H1 (cell line): ENCODE data around the gene RARB. TPM values are rescaled to one million over a fixed set of nuclear protein-coding genes. Genes with fewer than 3 reads are reported as not detected.

Experiments used
- ASH2L ChIP-seq: fragments of 200-600, 300-600 bp; sonication (generic); IDR thresholded peaks from one replicate; pipeline ENCODE4 v1.7.1; 2017; ENCODE audit warnings: low read length
- CHD7 ChIP-seq: fragments of 300-600 bp; sonication (generic); IDR thresholded peaks from 2 replicates; pipeline ENCODE4 v1.7.1; 2012; ENCODE audit warnings: low read length, moderate library complexity, mild to moderate bottlenecking, inconsistent platforms; ENCODE audit not compliant: insufficient replicate concordance
- RNF2 ChIP-seq: fragments of 200-900, 300-1000 bp; sonication (generic); IDR thresholded peaks from 2 replicates; pipeline ENCODE4 v1.7.1; 2016; ENCODE audit warnings: borderline replicate concordance, low read depth, mild to moderate bottlenecking, antibody characterized with exemption, low read length; ENCODE audit not compliant: poor library complexity, severe bottlenecking; ENCODE audit errors: missing control alignments
- polyA plus RNA-seq, 7 experiments: library from polyadenylated mRNA; depleted of rRNA in 3 of 7; stranded (reverse) in 5 of 7; unstranded in 2 of 7; fragments of >200 nt in 5 of 7; fragments of 200-250 nt in 2 of 7; gene quantifications; 1 replicate in 5 of 7; 2 replicates in 1 of 7; 4 replicates in 1 of 7; pipeline versions ENCODE4 v1.2.1 to v1.2.3, GENCODE V29; 2011 to 2013; ENCODE audit warnings: missing spikeins in 2 of 7, mixed read lengths in 2 of 7
- total RNA-seq: library from RNA; stranded (reverse); fragmentation: NEBNext Ultra II Directional; extraction: Animal tissue kit (Norgen Biotek cat#: 25700); gene quantifications from 2 replicates; pipeline ENCODE4 v1.2.1, GENCODE V29; 2021

The RARB gene
- total and polyA plus RNA-seq, 2 of the 8 experiments (the other 6 are each of a cell fraction or from before 2014, with no cell fraction given) = 0.15 to 0.22 TPM

GRCh38 chr3:25471081-25471768, 43.2 kb downstream of the RARB start (continued):
- TF ChIP-seq CHD7 (no peak), ASH2L (no peak), RNF2 (no peak)
